GM18498 (cell line): ENCODE results near the gene MRPL18.
"Not testable (repeated sequence)": the region's sequence is repeated elsewhere in the genome, so short reads cannot be mapped to it uniquely, and the experiment has no call there.

Experiments
- ATAC-seq: cut with Tn5 transposase; IDR thresholded peaks from one replicate; pipeline ENCODE4 v1.9.1; 2021; ENCODE audit warnings: mild to moderate bottlenecking, moderate library complexity; ENCODE audit not compliant: unreplicated experiment

The MRPL18 gene

GRCh38 chr6:159790149-159790955, at the start of gene MRPL18:
Gene MRPL18, plus strand, starts transcription at chr6:159790467. Its CDS starts 121 bp downstream, at chr6:159790588.
- peak; percentile 84 for ATAC-seq

DNA sequence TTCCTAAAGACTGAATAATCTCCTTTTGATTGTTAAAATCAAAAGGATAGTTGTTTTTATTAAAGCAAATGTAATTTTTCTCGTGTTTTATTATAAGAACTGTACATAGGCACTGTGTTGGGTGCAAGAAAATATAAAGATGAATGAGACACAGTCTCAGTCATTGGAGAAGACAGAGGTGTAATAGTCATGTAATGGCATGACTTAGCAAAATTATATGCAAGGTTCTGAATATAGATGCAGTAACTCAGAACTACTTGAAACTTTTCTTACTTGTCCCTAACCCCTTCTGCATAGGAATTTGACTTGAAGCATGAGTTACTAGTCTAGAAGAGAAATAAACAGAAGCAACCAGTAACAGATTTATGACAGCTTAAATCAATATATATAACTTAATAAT, 48.1 kb upstream of the MRPL18 start:
- no peak for ATAC-seq

GRCh38 chr6:159745081-159745480, 45.2 kb upstream of the MRPL18 start:
- ATAC-seq: no peak

DNA sequence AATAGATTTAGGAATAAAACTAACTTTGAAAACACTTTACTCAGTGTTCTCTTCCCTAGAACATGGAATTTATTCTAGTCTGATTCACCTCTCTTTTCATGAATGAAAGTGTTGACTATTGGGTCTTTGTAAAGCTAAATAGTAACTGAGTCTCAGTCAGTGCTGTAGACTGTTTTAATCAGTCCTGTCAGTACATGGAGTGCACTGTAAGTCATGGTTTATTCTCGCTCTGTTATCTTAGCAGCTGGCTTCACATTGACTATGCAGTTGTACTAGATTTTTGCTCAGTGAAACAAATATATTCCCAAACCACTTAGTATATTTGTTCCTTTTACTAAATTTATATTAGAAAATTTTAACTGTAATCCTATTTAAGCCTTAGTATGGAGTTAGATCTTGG, 43.5 kb upstream of the MRPL18 start:
- no peak for ATAC-seq

DNA sequence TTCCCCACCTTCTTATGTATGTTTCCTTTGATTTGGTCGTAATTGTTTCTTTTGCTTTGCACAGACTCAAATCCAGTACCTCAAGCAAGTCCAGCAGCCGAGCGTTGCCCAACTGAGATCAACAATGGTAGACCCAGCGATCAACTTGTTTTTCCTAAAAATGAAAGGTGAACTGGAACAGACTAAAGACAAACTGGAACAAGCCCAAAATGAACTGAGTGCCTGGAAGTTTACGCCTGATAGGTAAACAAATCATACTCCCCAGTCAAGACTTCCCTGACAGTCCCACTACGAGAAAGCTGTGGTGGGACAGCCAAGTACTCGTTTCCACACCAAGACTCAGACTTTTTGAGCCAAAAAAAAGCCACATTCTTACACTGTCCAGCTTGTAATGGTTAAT, 42.1 kb upstream of the MRPL18 start:
- ATAC-seq: not testable (repeated sequence)

- no peak for ATAC-seq
These were observed 38.8 kb upstream of the MRPL18 start for GRCh38 chr6:159751448-159751847.

GRCh38 chr6:159753081-159753872, 37.0 kb upstream of the MRPL18 start:
- ATAC-seq: no peak

DNA sequence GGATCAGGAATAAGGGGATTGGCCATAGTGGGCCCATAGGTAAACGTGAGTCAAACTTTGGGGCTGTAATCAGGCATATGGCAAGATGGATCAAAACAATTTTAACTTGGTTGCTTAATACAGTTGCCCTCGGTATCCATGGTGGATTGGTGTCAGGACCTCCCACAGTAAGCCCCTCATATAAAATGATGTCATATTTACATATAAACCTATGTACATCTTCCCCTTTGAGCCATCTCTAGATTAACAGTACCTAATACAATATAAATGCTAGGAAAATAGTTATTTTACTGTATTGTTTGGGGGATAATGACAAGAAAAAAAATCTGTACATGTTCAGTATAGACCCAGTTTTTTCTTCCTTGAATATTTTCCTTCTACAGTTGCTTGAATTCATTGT, 35.9 kb upstream of the MRPL18 start:
- ATAC-seq: no peak

GRCh38 chr6:159754959-159755914, 35.0 kb upstream of the MRPL18 start:
- no peak for ATAC-seq

DNA sequence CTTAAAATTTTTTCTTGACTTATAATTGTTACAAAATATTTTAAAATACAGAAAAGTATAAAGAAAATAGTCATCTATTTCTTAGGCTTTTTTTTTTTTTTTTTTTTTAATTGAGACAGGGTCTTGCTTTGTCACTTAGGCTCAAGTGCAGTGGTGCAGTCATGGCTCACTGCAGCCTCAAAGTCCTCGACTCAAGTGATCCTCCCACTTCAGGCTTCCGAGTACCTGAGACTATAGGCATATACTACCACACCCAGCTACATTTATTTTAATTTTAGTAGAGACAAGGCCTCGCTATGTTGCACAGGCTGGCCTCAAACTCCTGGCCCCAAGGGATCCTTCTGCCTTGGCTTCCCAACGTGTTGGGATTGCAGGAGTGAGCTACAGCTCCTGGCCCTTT, 33.8 kb upstream of the MRPL18 start:
- no peak for ATAC-seq

DNA sequence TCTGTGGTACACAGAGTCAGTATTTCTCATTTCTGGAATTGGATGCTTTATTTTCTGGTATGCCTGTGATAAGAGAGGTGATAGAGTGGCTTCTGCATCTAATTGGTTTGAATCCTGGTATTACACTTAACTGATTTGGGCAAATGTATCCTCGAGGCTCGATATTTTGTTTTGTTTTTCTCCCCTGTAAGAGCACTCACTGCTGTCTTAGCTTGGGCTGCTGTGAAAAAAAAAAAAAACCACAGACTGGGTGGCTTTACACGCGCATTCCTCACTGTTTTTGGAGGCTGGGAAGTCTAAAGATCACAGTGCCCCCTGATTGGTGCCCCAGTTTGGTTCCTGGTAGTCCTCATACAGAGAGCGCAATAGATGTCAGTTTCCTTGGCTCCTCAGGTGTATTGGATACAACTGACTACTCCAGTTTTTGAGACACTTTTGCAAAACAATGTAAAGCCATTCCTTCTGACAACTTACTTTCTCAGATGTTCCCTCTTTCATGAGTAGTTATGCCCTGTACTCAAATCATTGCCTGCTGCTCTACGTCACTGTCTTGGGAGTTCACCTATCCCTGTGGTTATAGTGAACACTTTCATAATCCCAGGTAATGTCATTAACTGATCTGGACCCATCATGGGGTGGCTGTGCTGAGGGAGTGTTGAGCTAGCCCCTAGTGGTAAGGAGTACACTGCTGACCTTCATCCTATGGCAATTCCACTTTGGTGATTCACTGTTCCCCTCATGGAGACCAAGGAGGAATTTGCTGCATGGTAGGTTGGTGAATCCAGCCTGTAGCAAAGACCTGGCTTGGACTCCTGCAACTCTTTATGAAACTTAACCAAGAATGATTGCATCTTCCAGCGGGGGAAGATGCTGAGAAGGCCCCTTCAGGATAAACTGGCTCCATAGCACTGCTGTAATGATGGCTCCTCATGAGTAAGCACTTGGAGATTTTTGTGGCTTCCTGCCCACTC, 32.0 kb upstream of the MRPL18 start:
- no peak for ATAC-seq

DNA sequence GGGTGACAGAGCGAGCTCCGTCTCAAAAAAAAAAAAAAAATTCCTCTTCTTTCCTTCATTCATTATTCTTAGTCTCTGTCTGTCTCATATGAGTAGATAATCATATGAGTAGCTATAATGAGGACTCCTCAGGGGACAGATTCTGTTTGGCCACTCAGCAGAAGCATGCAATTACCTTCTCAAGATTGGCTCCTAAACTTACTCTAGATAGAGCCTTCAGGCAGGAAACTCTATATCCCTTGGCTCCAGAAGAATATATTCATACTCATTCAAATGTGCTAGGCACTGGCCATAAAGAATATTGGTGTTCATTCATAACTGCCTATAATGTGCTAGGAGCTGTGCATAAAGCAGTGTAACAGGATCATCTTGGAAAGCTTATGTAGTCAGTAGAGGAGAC, 30.6 kb upstream of the MRPL18 start:
- ATAC-seq: no peak

- no peak for ATAC-seq
These were observed 29.6 kb upstream of the MRPL18 start for GRCh38 chr6:159760602-159761057.

DNA sequence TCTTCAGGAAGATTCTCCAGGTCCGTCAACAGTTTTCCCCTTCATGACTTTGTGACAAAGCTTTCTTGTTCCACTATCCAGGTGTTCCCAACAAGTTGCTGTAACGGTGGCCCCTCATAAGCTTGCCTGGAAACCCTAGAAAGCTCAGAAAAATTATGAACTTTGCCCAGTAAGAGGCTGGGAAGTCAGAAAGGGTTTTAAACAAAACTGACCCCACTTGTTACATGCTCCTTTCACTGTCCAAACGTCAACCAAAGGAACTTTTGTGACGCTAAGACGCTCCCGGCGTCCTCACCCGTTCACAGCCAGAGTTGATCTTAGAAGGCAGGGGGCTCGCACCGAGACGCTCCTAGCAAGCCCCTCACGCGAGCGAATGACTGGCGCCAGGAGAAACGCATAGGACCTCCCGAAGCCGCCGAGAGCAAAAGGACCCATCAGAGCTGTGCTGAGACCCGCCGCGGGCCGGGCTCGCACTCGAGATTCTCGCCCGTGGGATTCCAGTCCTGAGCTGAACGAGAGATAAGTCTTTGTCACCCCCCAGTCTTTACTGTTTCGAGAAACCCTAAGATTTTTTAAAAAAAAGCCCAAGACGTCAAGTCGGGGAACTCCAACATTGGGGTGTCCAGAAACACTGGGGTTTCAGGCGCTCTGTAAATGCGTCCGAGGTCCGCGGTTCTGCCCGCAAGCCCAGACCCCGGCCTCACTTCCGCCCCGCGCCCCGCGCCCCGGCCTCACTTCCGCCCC, 29.0 kb upstream of the MRPL18 start:
- peak; percentile 6 for ATAC-seq

DNA sequence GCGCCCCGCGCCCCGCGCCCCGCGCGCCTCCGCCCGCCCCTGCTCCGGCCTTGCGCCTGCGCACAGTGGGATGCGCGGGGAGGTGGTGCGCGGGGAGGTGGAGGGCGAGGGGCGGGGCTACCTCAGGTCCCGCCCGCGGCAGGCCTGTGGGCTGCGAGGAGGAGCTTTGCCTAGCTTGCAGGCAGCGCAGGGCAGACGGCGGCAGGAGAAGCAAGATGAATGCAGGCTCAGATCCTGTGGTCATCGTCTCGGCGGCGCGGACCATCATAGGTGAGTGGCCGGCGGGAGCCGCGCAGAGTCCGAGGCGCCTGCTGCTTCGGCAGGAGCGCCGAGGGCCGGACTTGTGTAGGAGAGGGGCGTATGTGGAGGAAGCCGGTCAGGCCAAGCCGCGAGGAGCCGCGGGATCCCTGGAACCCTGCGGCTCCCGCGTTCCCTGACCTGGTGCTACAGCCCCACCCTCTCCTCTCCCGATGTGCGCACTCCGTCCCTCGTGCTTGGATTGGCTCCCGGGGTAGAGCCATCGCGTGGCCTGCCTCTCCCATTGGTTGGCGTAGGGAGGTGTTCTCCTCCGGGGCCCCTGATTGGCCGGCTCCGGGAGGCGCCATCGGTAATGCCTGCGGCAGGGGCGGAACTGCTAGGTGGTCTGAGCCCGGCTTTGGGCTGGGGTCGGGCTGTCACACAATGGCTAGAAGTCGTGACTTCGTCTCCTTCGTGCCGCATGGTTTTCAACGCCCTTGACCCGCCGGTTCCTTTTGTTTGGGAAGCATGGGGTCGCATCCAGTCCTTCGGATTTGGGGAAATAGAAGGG, 28.2 kb upstream of the MRPL18 start, which contains the start of gene ACAT2:
ACAT2 (plus strand) TSS at position 173 of the 808 bp plus-strand sequence; CDS start at position 216, 43 bp downstream.
- ATAC-seq: peak; percentile 97

GRCh38 chr6:159762681-159763293, 27.5 kb upstream of the MRPL18 start:
- ATAC-seq: peak; percentile 9

GRCh38 chr6:159766906-159767305, 23.4 kb upstream of the MRPL18 start:
- no peak for ATAC-seq

GRCh38 chr6:159769470-159769869, 20.8 kb upstream of the MRPL18 start:
- no peak for ATAC-seq
